ENCODE measurements around the gene LORICRIN.
A peak's percentile ranks its signal among the peaks of the same experiment; 100 is the strongest.
"Not testable (repeated sequence)": the region's sequence is repeated elsewhere in the genome, so short reads cannot be mapped to it uniquely, and the experiment has no call there.

LORICRIN gene

GRCh38 chr1:153259387-153259786 is at the start of gene LORICRIN:
TSS of gene LORICRIN (plus strand) at chr1:153259687. CDS start at chr1:153260950, 1,263 bp downstream.
- no peak for DNase-seq

- no peak for DNase-seq
Observed at GRCh38 chr1:153210206-153210605, 49.3 kb upstream of the LORICRIN start.

- no peak for DNase-seq
Observed at GRCh38 chr1:153212201-153212600, 47.3 kb upstream of the LORICRIN start.

- DNase-seq, result no peak
Observed at GRCh38 chr1:153213519-153213918, 46.0 kb upstream of the LORICRIN start.

- DNase-seq, result no peak
Observed at GRCh38 chr1:153217212-153217611, 42.3 kb upstream of the LORICRIN start, which contains the start of gene PRR9. TSS of gene PRR9 (plus strand) at chr1:153217584. CDS start at chr1:153218145, 561 bp downstream.

- no peak for DNase-seq
Observed at GRCh38 chr1:153217744-153218416, 41.6 kb upstream of the LORICRIN start.

GRCh38 chr1:153220606-153221303 is 38.7 kb upstream of the LORICRIN start:
- no peak for DNase-seq

- DNase-seq, result peak; percentile 59
Observed at GRCh38 chr1:153223040-153223891, 36.2 kb upstream of the LORICRIN start.

- no peak for DNase-seq
Observed at GRCh38 chr1:153227810-153228209, 31.7 kb upstream of the LORICRIN start.

- DNase-seq, result no peak
Observed at GRCh38 chr1:153228491-153228890, 31.0 kb upstream of the LORICRIN start.

GRCh38 chr1:153229076-153229829 is 30.2 kb upstream of the LORICRIN start:
- DNase-seq, result not testable (repeated sequence)

- DNase-seq, result no peak
Observed at GRCh38 chr1:153231363-153231762, 28.1 kb upstream of the LORICRIN start.

- DNase-seq, result no peak
Observed at GRCh38 chr1:153231785-153232184, 27.7 kb upstream of the LORICRIN start.

- DNase-seq, result no peak
Observed at GRCh38 chr1:153232553-153232952, 26.9 kb upstream of the LORICRIN start.

- DNase-seq, result no peak
Observed at GRCh38 chr1:153233448-153233847, 26.0 kb upstream of the LORICRIN start.

- no peak for DNase-seq
Observed at GRCh38 chr1:153238527-153238926, 21.0 kb upstream of the LORICRIN start.

- no peak for DNase-seq
Observed at GRCh38 chr1:153242160-153242559, 17.3 kb upstream of the LORICRIN start.

GRCh38 chr1:153245466-153245865 is 14.0 kb upstream of the LORICRIN start:
- DNase-seq, result no peak

GRCh38 chr1:153246018-153246417 is 13.5 kb upstream of the LORICRIN start:
- no peak for DNase-seq

GRCh38 chr1:153246825-153247224 is 12.7 kb upstream of the LORICRIN start:
- no peak for DNase-seq

- no peak for DNase-seq
Observed at GRCh38 chr1:153248176-153248879, 11.2 kb upstream of the LORICRIN start.

GRCh38 chr1:153250166-153250565 is 9.3 kb upstream of the LORICRIN start:
- no peak for DNase-seq

Data from stimulated activated CD4-positive, alpha-beta T cell treated with anti-CD3 and anti-CD28 coated beads, Interleukin-1b, Interleukin-23, amount 100 ng/mL, for 48 hours (primary cell).